ENCODE measurements around the gene GTF2A1L.

GRCh38 chr2:48624696-48625095 is 7.0 kb downstream of the GTF2A1L start:
- no peak for TF ChIP-seq CTCF (conservative IDR thresholded peaks at IDR 0.05; ENCODE audit: low read depth, low read length)
- TF ChIP-seq EZH2 (IDR thresholded peaks at IDR 0.05; ENCODE audit: borderline replicate concordance, low read depth, low read length, poor library complexity, severe bottlenecking) = no peak

Data from A673 (cell line).